HG03342 (cell line): ENCODE data around the gene PDE7B.

Experiments used
- ATAC-seq: cut with Tn5 transposase; IDR thresholded peaks from one replicate; pipeline ENCODE4 v1.9.1; 2021; ENCODE audit warnings: mild to moderate bottlenecking, moderate library complexity; ENCODE audit not compliant: unreplicated experiment

The PDE7B gene

GRCh38 chr6:136173519-136174507 lies 322.3 kb downstream of the PDE7B start:
- ATAC-seq = no peak

- no peak for ATAC-seq
These were observed 323.0 kb downstream of the PDE7B start for GRCh38 chr6:136174510-136174909.

GRCh38 chr6:136175873-136176272 lies 324.4 kb downstream of the PDE7B start:
- ATAC-seq = no peak

- ATAC-seq = no peak
These were observed 327.2 kb downstream of the PDE7B start for GRCh38 chr6:136178749-136179148.

GRCh38 chr6:136180704-136181511 lies 329.4 kb downstream of the PDE7B start:
- no peak for ATAC-seq

- ATAC-seq = no peak
These were observed 330.0 kb downstream of the PDE7B start for GRCh38 chr6:136181512-136181833.

GRCh38 chr6:136181861-136182260 lies 330.4 kb downstream of the PDE7B start:
- no peak for ATAC-seq

- ATAC-seq = no peak
These were observed 333.2 kb downstream of the PDE7B start for GRCh38 chr6:136184738-136185137.

GRCh38 chr6:136186363-136186762 lies 334.9 kb downstream of the PDE7B start:
- ATAC-seq = no peak

- ATAC-seq = no peak
These were observed 337.0 kb downstream of the PDE7B start for GRCh38 chr6:136188486-136188885.

- no peak for ATAC-seq
These were observed 337.6 kb downstream of the PDE7B start for GRCh38 chr6:136189104-136189503.

- no peak for ATAC-seq
These were observed 340.3 kb downstream of the PDE7B start for GRCh38 chr6:136191606-136192312.

- ATAC-seq = no peak
These were observed 341.4 kb downstream of the PDE7B start for GRCh38 chr6:136192902-136193301.

- no peak for ATAC-seq
These were observed 350.2 kb downstream of the PDE7B start for GRCh38 chr6:136201732-136202131.

- no peak for ATAC-seq
These were observed 357.3 kb downstream of the PDE7B start for GRCh38 chr6:136208783-136209182.

GRCh38 chr6:136209496-136209895 lies 358.0 kb downstream of the PDE7B start:
- no peak for ATAC-seq

GRCh38 chr6:136210398-136211165 lies 359.1 kb downstream of the PDE7B start:
- no peak for ATAC-seq

- ATAC-seq = no peak
These were observed 361.1 kb downstream of the PDE7B start for GRCh38 chr6:136212608-136213007.

GRCh38 chr6:136213012-136213539 lies 361.6 kb downstream of the PDE7B start:
- ATAC-seq = no peak

GRCh38 chr6:136213853-136214252 lies 362.4 kb downstream of the PDE7B start:
- no peak for ATAC-seq
